Neural progenitor cell (in vitro differentiated cells): Measurements from ENCODE around the gene TCTN1.

Experiments used
- CTCF ChIP-seq: fragments of 200-600 bp; sonication (generic); IDR thresholded peaks from 2 replicates; pipeline ENCODE4 v1.5.1; 2017; ENCODE audit warnings: antibody characterized with exemption, mild to moderate bottlenecking
- EZH2 ChIP-seq: fragments of 200-600 bp; sonication (generic); IDR thresholded peaks from 2 replicates; pipeline ENCODE4 v1.6.1; 2017; ENCODE audit warnings: antibody characterized with exemption, mild to moderate bottlenecking, moderate library complexity
- EZH2phosphoT487 ChIP-seq: fragments of 200-600 bp; sonication (generic); IDR thresholded peaks from 2 replicates; pipeline ENCODE4 v1.6.1; 2017; ENCODE audit warnings: antibody characterized with exemption

GRCh38 chr12:110690127-110690430, 76.2 kb downstream of the TCTN1 start:
- TF ChIP-seq EZH2phosphoT487 (no peak), CTCF (no peak), EZH2 (no peak)
